GM19372 (cell line): ENCODE data around the gene IGFBPL1.
A peak's percentile ranks its signal among the peaks of the same experiment; 100 is the strongest.

Experiments used
- ATAC-seq: cut with Tn5 transposase; IDR thresholded peaks from one replicate; pipeline ENCODE4 v1.9.1; 2021; ENCODE audit warnings: mild to moderate bottlenecking, low read depth, moderate library complexity; ENCODE audit not compliant: unreplicated experiment

The IGFBPL1 gene, protein sequence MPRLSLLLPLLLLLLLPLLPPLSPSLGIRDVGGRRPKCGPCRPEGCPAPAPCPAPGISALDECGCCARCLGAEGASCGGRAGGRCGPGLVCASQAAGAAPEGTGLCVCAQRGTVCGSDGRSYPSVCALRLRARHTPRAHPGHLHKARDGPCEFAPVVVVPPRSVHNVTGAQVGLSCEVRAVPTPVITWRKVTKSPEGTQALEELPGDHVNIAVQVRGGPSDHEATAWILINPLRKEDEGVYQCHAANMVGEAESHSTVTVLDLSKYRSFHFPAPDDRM

DNA sequence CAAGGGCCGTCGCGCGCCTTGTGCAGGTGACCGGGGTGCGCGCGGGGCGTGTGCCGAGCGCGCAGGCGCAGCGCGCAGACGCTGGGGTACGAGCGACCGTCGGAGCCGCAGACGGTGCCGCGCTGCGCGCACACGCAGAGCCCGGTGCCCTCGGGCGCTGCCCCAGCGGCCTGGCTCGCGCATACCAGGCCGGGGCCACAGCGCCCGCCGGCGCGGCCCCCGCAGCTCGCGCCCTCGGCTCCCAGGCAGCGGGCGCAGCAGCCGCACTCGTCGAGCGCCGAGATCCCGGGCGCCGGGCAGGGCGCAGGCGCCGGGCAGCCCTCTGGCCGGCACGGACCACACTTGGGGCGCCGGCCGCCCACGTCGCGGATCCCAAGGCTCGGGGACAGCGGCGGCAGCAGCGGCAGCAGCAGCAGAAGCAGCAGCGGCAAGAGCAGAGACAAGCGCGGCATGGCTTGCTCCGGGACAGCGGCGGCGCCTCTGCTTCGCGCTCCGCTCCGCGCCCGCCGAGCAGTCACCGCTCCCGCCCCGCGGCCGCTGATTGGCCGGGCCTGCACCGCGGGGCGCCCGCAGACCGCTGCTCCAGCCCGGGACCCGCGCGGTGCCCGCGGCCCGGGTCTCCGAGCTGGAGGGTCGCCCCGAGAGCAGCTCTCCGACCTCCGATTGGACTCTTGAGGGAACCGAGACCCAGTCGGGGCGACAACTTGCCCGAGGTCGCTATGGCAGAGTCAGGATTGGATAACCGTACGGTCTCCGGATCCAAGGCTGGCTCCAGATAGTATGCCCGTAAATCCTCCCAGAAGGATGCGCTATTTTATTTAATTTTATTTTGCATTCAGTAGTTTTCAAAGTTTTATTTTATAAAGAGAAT lies at the start of gene IGFBPL1:
TSS of gene IGFBPL1 (minus strand) at position 482 of the 871 bp plus-strand sequence. CDS start at position 452, 30 bp downstream.
- ATAC-seq: no peak

DNA sequence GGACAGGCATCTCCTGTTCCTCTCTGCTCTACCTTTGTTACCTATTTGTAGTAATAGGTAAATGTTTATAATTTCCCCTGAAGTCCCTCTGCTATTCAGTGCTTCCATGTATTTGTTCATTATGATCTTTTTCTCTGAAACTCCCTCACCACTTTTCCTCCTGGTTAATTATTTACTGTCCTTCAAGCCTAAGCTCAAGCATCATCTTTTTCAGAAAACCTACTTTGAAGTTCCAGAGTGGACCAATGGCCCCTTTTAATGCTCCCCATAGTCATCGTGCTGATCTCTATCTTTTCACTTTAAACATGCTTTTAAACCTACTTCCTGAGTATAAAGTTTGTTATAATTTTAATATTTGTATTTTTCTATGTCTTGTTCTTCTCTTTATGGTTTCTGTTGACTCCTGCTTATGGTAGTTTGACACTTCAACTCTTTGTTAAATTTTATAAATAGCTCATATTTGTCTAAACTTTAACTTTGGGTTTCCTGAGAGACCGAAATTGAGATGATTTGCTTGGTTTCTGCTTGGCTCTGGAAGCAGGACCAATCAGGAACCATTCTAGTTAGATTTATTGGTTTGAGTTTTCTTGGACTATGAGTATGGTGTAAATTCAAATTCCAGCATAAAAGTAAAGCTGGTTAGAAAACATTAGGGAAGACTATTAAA lies 48.5 kb upstream of the IGFBPL1 start:
- peak; percentile 56 for ATAC-seq

DNA sequence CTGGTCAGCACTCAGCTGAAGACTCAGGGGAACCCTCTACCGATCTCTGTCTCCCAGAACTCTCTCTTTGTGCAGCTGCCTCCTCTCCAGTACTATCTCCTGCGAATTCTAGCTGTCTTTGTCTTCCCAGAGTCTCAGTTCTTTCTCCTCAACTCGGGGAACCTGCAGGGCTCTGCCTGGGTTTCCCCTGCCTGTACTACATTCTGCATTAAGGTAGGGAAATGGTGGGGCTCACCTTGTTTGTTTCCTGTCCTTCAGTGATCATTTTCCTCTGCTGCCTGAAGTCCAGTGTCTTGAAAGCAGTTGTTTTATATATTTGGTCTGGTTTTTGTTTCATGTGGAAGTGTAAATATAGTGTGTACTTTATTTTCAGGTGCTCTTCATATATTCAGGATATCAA lies 43.1 kb upstream of the IGFBPL1 start:
- no peak for ATAC-seq

DNA sequence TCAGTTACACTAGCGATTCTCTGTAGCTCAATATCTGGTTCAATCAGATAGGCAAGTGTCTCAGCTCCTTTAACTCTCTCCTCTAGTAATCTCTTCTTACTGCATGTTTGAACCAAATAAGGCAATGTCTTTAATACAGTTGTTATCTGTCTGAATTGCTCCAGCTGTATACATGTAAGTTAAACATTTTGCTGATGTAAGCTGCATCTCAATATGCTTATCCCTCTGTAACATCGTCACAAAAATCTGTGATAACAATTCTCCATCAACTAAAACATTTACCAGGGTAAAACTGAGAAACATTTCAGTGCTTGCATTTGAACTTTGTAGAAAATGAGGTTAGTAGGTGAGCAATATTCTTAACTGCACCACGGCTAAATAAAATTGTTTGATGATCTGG lies 29.6 kb upstream of the IGFBPL1 start:
- no peak for ATAC-seq

DNA sequence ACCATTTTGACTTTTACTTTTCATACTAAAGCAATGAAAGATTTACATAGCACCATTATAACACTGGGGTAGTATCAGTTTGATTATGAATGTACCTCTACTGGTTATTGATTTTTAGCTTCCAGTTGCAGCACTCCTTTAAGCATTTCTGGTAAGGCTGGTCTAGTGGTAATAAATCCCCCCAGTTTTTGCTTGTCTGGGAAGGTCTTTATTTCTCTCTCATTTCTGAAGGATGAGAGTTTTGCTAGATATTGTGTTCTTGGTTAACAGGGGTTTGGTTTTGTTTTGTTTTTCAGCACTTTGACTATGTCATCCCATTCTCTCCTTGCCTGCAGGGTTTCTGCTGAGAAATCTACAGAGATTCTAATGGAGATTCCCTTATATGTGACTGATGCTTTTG lies 26.9 kb upstream of the IGFBPL1 start:
- ATAC-seq: no peak

DNA sequence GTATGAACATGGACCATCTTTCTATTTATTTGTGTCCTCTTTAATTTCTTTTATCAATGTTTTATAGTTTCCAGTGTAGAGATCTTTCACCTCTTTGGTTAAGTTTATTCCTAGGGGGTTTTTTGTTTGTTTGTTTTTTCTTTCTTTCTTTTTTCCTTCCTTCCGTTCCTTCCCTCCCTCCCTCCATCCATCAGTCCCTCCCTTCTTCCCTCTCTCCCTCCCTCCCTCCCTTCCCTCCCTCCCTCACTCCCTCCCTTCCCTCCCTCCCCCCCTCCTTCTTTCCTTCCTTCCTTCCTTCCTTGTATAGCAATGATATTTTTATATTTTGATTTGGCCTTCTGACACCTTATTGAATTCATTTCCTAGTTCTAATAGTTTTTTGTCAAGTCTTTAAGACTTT lies 23.4 kb upstream of the IGFBPL1 start:
- ATAC-seq: no peak

DNA sequence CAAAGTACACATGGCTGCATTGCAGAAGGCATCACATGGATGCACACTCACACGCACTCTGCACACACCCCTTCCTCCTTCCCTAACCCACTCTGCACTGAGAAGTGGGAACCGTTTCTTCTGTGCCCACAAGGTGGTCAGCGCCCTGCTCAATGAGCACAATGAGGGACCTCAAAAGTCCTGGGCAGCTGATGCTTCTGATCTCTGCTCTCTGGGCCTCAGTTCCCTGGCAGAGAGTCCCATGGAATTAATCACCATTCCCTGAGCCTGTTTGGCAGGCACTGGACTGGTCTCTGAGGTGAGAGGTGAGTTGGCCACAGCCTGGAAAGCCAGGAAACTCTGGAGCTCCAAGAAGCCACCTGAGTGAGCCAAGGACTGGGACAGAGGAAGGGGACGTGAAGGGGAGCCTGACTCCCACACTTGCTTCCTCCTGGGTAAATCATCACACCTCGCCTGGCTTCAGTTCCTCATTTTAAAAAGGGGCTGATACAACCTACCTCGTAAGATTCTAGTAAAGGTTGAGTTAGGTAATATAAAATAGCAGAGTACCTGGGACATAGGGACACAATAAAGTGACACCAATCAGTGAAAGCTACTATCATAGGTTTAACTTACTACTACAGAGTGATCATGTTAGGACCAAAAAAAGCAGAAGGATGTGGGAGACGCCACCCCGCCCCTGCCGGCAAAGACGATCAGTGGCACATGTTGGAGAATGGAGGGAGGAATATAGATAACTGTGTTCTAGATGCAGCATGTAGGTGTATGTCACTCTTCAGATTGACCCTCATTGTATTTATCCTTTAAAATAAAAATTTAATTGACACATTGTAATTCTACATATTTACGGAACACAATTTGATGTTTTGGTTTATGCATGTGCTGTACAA lies 21.1 kb upstream of the IGFBPL1 start:
- ATAC-seq: peak; percentile 95

DNA sequence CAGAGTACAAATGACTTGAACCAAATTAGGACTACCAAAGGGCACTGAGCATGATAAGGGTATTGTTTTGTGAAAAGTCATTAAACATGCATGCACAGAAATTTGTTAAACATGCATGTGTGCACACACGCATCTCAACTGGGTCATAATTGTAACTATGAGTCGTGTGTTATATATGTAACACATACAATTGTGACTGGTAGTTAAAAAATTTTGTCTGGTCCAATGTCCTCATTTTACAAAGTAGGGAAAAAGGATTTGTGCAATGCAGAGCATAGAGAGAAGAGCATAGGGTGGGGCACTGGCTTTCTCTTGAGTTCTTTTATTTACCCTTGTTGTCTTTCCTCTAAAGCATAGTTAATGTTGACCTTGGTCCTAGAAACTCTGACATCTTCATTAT lies 19.3 kb upstream of the IGFBPL1 start:
- ATAC-seq: no peak

DNA sequence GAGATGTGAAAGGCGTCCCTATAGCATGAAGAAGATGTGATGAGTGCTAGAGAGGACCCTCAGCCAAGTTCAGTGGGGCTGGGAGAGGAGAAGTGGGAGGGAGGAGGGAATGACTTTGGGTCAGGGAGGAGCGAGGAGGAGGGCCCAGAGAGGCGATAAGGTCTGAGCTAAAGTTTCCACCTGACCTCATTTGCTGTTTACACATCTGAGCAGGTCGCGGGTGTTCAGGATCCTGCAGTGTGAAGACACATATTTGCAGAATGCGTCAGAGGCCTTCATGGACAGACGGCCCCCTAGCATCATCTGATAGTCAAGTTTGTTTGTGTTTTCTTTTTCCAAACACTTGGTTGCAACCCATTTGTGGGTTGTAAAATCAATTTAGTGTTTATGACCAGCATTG lies 18.9 kb upstream of the IGFBPL1 start:
- ATAC-seq: no peak

DNA sequence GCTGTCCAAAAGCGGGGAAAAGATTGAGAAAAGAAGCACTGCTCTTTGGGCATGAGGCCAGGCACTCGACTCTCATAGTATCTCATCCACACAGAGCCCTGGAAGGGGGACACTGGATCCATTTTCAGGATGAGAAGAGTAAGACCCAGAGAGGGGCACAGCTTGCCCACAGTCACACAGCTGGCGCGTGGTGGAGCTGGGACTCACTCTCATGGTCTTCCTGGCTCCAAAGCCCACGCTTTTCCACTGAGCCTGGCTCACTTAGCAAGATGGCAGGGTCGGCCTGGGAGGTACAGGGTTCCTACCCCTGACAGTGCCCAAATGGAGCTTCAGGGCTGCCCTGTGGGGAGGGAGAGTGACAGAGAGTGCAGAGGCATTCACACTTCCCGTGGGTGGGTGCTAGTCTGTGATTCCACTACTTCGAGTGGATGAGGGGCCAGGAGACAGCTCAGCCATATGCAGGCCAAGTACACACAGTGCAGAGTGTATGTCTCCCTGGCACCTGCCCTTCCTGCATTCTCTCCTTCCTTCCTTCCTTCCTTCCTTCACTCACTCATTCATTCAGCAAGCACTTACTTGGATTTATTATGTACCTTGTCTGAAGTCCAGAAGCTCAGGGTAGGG lies 18.3 kb upstream of the IGFBPL1 start:
- ATAC-seq: no peak

DNA sequence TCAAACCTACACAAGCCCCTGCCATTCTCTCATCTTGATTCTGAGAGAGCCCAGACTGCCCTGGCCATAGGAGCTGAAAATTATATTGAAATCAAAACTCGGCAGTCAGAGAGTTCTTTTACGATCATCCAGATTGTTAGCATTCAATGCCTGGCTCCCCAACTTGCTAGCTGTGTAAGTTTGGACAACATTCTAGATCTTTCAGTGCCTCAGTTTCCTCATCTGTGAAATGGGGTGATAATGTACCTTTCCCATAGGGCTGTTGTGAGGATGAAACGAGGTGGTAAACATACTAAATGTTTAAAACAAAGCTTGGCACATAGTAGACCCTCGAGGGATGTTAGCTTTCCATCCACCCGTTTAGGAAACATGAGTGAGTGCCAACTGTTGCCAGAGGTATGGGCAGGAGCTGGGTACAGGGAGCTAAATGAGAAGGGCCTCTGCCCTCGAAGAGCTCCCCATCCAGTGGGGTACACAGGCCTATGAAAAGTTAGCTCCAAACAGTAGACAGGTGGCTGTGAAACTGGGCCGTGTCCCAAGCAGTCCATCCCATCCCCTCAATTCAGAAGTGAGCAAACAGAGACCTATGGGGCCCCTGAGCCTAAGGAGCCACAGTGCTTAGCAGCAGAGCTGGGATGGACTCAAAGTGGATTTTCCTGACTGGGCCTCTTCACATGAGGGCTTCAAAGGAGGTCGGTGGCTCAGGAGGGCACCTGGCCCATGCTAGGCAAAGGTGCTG lies 17.3 kb upstream of the IGFBPL1 start:
- ATAC-seq: no peak

DNA sequence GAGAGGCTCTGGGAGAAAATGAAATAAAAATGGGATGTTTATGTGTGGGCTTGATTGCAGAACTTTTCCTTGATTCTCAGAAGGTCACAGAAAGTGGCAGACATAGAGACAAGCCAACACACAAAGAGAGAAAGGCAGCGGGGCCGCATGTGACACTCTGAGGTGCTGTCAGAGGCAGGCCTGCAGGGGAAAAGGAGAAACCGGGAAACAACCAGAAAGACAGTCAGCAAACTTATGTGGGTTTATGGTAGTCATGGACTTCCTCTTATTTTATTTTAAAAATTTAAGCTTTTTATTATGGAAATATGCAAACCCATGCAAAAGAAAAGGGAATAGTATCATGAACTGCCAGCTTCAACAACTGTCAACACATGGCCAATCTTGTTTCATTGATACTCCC lies 16.3 kb upstream of the IGFBPL1 start:
- no peak for ATAC-seq

DNA sequence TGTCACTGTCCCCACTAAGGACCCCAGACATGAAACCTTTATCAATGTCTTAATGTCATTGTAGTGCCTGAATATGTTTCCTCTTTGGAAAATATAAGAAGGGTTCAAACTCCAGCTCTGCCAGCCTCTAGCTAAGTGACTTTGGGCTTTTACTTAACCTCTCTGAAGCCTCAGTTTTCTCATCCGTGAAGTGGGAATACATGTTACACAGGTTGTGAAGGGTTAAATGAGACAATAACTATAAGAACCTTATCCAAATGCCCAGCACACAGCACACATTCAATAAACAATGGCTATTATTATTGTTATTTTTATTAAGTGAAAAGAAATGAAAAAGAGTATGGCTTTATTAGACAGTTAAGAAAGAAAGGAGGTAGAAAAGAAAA lies 15.7 kb upstream of the IGFBPL1 start:
- ATAC-seq: no peak

DNA sequence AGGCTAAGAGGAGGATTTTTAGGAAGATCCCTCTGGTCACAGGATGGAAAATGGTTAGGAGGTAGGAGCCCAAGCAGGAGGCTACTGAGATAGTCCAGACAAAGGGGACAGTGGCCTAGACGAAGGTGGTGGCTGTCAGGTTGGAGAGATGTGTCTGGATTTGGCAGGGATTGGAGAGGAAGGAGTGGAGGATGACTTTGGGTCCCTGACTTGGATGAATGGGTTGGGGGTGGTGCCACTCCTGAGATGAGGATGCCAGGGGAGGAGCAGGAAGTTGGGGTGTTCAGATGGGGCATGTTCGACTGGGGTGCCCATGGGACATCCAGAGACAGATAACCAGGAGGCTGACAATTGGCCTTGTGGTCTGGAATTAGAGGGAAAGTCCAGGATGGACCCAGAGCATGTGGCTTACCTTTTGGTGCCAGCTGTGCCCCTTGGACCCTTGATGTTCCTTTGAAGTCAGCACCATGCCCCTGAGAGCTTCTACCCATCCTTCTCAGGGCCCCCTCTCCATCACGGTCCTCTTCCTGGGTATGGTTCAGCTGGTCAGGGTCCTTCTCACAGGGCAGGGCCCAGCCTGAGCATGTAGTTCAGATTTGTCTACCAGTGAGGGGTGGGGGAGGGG lies 15.1 kb upstream of the IGFBPL1 start:
- no peak for ATAC-seq

DNA sequence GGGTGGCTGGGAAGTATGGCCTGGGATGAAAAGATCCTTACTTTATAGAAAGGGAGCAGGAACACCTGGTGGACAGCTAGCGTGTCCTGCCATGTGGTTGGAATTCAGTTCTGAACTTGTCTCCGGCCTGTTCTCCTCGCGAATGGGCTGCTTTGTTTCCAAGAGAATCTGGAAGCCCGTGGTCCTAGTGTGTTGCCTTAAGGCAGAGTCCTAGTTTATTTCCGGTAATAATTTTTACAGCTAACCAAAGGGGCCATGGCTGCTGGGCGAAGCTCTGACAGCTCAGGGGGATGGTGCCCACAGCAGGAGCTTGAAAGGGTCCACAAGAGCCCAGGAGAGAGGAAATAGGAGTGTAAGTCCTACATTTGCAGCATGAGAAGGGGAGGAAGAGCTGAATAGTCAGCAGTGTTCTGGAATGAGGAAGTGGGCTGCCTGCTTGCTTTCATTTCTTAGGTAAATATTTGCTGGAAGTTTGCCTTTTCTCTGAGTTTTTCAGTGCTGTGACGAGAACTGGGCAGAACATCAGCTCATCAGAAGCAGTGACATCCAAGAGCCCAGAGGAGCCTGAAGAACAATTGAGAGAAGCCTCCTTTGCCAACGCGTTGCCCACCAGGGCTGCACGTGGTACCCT lies 13.1 kb upstream of the IGFBPL1 start:
- ATAC-seq: peak; percentile 49

DNA sequence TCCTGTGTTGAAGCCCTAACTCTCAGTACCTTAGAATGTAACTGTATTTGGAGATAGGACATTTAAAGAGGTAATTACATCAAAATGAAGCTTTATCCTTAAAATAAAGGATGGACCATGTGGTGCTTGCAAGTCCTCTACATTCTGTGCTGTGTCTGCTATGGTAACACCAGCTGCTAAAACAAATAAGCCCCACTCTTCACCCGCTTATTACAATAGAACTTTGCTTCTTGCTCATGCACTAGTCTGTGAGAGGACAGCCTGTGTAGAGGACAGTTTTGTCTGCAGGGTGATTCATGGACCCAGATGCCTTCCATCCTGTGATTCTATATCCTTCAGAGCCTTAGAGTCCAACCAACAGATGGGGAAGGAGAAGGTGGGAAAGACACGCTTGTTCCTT lies 12.5 kb upstream of the IGFBPL1 start:
- no peak for ATAC-seq

DNA sequence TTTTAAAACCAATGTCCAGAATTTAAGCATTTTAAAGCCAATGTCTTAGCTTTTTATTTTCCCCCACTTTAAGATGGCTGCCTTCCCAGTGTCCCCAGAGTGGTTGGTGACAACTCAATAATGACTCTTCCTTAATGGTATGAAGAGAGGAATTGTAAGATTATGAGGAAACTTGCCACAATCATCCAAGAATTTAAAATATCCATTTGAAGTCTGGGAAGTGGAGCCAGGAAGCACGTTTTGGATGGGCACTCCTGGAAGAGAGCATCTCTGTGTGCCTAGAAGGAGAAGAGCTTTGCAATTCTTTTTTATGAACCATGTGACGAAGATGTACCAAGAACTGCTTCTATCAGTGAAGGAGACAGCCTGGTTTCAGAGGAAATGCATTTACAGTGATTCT lies 11.3 kb upstream of the IGFBPL1 start:
- no peak for ATAC-seq

DNA sequence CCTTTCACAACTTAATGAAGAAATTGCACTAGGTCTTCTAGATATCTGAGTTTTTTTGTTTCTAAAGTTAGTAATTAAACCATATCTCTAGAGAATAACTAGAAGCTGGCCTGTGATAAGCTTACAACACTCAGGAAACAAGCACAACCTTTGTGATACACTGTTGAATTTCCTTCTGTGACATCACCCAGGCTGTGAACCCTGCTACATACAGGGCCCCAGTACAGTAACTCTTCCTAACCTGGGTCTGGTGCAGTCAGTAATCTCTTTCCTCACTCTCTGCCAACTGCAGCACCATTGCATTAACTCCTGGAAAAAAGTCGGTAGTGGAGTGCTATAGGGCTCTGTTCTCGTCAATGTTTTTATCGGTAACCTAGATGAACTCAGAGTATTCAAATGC lies 10.6 kb upstream of the IGFBPL1 start:
- no peak for ATAC-seq
